ENCODE data around the gene RNF130. TPM values are rescaled to one million over a fixed set of nuclear protein-coding genes. Genes with fewer than 3 reads are reported as not detected.
"Not testable (repeated sequence)": the region's sequence is repeated elsewhere in the genome, so short reads cannot be mapped to it uniquely, and the experiment has no call there.

The RNF130 gene
- total and polyA plus RNA-seq, 9 of the 15 experiments (the other 6 are each of a cell fraction or from before 2014, with no cell fraction given), result 5.8 to 39.4 (median 27.1) TPM

DNA sequence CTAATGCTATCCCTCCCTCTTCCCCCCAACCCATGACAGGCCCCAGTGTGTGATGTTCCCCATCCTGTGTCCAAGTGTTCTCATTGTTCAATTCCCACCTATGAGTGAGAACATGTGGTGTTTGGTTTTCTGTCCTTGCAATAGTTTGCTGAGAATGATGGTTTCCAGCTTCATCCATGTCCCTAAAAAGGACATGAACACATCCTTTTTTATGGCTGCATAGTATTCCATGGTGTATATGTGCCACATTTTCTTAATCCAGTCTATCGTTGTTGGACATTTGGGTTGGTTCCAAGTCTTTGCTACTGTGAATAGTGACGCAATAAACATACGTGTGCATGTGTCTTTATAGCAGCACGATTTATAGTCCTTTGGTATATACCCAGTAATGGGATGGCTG, 78.7 kb downstream of the RNF130 start:
- H3K4me2 ChIP-seq (ENCODE audit: insufficient read depth, low read length); H3K4me1 ChIP-seq (replicated peaks in 1 of 2; ENCODE audit: control insufficient read depth in 2 of 2, insufficient read depth in 2 of 2, low read length in 2 of 2); H3K36me3 ChIP-seq (ENCODE audit: control insufficient read depth, insufficient read depth, low read length); ATAC-seq; H3K9ac ChIP-seq (ENCODE audit: insufficient read depth in 1 of 2, low read depth in 2 of 2, low read length in 2 of 2); in situ Hi-C loops (cut with MboI); CTCF ChIA-PET (ENCODE audit: low intra/inter-chr PET ratio); intact Hi-C loops (cut with micrococcal nuclease); H3K27me3 ChIP-seq (ENCODE audit: control insufficient read depth in 2 of 2, insufficient read depth in 2 of 2, low read length in 2 of 2); H4K20me1 ChIP-seq (replicated peaks; ENCODE audit: control insufficient read depth, insufficient read depth, low read length); H3K4me3 ChIP-seq; DNase-seq (ENCODE audit: extremely low read depth in 1 of 4, low spot score in 3 of 4); H3K9me3 ChIP-seq (replicated peaks; ENCODE audit: control insufficient read depth, insufficient read depth, low read depth, low read length); H2AFZ ChIP-seq (ENCODE audit: low read depth, low read length); BruUV-seq (replicated peaks); FAIRE-seq; H3K79me2 ChIP-seq (ENCODE audit: control insufficient read depth, insufficient read depth, low read length); H3K27ac ChIP-seq (ENCODE audit: extremely low read depth, low read depth, low read length); POLR2A ChIA-PET; H3K9me1 ChIP-seq (ENCODE audit: control insufficient read depth, insufficient read depth, low read length): not testable (repeated sequence)
- WGBS (ENCODE audit: insufficient coverage, low coverage, missing lambda C conversion rate), result 75% methylated on average over 4 of the region's 4 CpGs
- TF ChIP-seq ZNF146 (CRISPR knock-in tag; IDR thresholded peaks at IDR 0.05; ENCODE audit: unreplicated experiment) (peak; percentile 62), CEBPB (tag; IDR thresholded peaks at IDR 0.05) (peak; percentile 40; the same call in 1 of the 2 replicates), BCOR (IDR thresholded peaks at IDR 0.05) (0 out of 2 replicates have a peak, but pooled peaks have one; percentile 43)

- WGBS (ENCODE audit: insufficient coverage, low coverage, missing lambda C conversion rate), result 69% methylated on average over 1 of the region's 1 CpG
- Histone ChIP-seq H3K9ac (ENCODE audit: insufficient read depth in 1 of 2, low read depth in 2 of 2, low read length in 2 of 2) (no peak overlapping the region), H3K27me3 (ENCODE audit: control insufficient read depth in 2 of 2, insufficient read depth in 2 of 2, low read length in 2 of 2) (no peaks in the 10 kb centered on the region), H3K9me3 (replicated peaks; ENCODE audit: control insufficient read depth, insufficient read depth, low read depth, low read length) (0 out of 2 replicates have a peak, but pooled peaks cover 2% of the 10 kb centered on the region), H3K27ac (ENCODE audit: extremely low read depth, low read depth, low read length) (no peak overlapping the region), H3K9me1 (ENCODE audit: control insufficient read depth, insufficient read depth, low read length) (no peaks in the 10 kb centered on the region), H2AFZ (ENCODE audit: low read depth, low read length) (no peak overlapping the region), H3K36me3 (ENCODE audit: control insufficient read depth, insufficient read depth, low read length) (no peaks in the 10 kb centered on the region), H3K79me2 (ENCODE audit: control insufficient read depth, insufficient read depth, low read length) (no peaks in the 10 kb centered on the region), H3K4me2 (ENCODE audit: insufficient read depth, low read length) (no peak overlapping the region), H3K4me3 (no peak overlapping the region), H3K4me1 (replicated peaks in 1 of 2; ENCODE audit: control insufficient read depth in 2 of 2, insufficient read depth in 2 of 2, low read length in 2 of 2) (no peaks in the 10 kb centered on the region), H4K20me1 (replicated peaks; ENCODE audit: control insufficient read depth, insufficient read depth, low read length) (no peaks in the 10 kb centered on the region)
- ATAC-seq (no peak), FAIRE-seq (no peak), DNase-seq (ENCODE audit: extremely low read depth in 1 of 4, low spot score in 3 of 4) (no peak)
- ChIA-PET POLR2A (no interaction called here), CTCF (ENCODE audit: low intra/inter-chr PET ratio) (interaction anchor here (0.5 kb wide), 1 partner anchor 326 kb away, joined by 3 read pairs; no protein-coding TSS in a partner anchor)
- TF ChIP-seq PKNOX1 (IDR thresholded peaks at IDR 0.05), result no peak
- intact Hi-C loops (cut with micrococcal nuclease) (no loop called here), in situ Hi-C loops (cut with MboI) (no loop called here)
- no TSS peak for BruUV-seq (replicated peaks)
Measured at GRCh38 chr5:179991106-179991505, 80.5 kb downstream of the RNF130 start.
